Activated naive CD8-positive, alpha-beta T cell treated with anti-CD3 and anti-CD28 coated beads, Interleukin-2, amount 50 U/mL, for 16 hours (primary cell): ENCODE data around the gene RNF130.

Source experiments
- DNase-seq: peaks from one replicate; pipeline ENCODE4 v3.0.0-alpha.2; 2020; ENCODE audit warnings: low read depth, low spot score

Gene RNF130

GRCh38 chr5:179918742-179919486 is 152.6 kb downstream of the RNF130 start:
- no peak for DNase-seq

DNA sequence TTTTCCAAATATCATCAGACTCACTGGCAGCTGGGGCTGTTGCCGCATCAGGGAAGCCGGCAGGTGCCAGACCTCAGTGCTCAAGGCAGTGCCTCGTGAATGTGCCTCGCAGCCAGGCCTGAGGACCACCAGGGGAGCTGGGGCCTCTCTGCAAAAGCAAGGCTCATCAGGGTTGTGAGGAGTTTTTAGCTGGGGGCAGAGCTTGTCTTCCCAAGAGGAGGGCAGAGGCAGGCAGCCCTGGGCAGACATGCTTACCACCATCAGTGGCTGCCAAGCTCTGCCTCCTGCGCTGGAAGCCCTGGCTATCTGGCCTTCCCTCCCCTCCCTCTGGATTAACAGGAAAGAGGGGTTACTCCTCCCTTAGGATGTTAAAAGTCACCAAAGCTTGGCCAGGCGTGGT is 155.0 kb downstream of the RNF130 start:
- no peak for DNase-seq

DNA sequence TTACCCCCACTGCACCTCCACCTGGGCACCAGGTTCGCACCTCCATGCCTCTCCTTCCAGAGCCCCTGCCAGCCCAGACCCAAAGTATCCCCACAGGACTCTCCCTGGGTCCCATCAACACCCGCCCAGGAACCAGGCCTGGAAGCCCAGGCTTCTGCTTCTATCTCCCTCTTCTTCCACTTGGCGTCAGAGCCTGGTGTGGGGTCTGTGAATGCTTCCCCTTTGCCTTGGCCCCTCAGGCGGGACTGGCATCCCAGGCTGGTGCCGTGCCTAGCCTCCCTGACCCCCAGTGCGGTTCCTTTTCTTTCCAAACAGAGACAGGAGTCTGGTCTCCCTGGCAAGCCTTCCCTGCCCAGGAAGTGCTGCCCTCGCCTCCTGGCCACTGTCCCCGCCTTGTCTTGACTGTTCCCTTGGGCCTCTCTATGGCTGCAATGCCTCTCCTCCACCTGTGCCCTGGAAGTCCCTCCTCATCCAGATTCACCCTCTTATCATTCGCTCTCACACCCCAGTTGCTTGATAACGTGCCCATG is 156.1 kb downstream of the RNF130 start:
- DNase-seq, result no peak

DNA sequence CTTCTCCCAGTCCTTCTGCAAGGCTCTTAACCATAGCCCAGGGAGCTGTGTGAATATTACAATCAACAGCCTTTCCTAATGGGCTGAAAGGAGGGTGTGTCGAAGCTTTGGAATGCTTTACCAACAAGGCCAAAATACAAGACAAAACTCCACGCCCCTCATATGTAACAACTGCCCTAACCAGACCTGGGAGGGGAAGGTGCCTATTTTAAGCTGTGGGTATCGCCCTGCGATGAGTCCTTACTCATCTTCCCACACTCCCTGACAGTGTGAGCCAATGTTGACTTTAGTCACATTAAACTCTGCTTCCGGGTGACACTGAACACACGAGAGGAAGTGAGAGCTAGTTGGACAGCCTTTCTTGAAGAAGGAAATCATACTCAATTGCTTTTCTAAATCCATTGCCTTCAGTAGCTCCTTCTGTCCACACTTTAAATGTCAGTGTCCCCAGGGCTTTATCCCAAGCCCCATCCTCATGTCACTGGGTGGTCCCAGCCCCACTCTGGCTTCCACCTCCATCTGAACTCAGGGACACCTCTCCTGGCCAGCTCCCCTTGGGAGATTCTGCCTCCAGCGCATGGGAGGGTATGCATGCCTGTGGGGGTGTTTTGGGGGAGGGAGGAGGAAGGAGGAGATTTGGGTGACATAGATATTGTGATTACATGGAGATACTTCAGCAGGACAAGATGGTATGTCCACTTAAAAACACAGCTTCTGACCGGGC is 157.4 kb downstream of the RNF130 start:
- no peak for DNase-seq

DNA sequence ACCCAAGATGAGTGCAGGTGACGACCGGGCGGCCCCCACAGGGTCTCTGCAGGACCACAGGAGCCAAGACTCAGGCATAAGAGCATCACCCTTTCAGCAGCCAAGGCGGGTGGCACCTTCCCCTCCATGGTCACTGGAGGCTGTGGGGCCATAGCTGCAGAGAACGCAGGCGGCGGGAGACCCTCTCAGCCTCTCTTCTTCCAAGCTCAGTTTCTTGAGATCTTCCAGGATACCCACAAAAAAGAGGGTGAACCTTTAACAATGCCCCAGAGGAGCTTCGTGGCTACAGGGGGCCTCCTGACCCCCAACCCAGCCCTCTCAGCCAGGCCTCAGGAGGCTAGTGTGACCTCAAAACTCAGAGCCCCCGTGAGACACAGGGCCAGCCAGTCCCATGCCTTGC is 158.1 kb downstream of the RNF130 start:
- DNase-seq, result no peak

GRCh38 chr5:179912951-179913350 is 158.6 kb downstream of the RNF130 start:
- no peak for DNase-seq

- DNase-seq, result no peak
Observed at GRCh38 chr5:179912386-179912785, 159.2 kb downstream of the RNF130 start.

DNA sequence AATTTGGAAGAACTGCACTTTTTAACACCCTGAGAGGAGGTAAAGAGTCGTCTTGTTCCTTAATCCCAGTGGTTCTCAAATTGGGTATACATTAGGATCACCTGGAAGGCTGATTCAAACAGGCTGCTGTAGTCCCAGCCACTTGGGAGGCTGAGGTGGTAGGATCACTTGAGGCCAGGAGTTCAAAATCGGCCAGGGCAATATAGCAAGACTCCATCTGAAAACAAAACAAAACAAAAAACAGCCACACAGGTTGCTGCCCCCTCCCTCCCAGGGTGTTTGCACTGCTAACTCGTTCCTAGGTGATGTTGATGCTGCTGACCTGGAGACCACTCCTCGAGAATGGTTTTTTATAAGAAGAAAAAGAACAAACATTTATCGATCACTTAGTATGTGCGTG is 162.3 kb downstream of the RNF130 start:
- DNase-seq, result no peak

DNA sequence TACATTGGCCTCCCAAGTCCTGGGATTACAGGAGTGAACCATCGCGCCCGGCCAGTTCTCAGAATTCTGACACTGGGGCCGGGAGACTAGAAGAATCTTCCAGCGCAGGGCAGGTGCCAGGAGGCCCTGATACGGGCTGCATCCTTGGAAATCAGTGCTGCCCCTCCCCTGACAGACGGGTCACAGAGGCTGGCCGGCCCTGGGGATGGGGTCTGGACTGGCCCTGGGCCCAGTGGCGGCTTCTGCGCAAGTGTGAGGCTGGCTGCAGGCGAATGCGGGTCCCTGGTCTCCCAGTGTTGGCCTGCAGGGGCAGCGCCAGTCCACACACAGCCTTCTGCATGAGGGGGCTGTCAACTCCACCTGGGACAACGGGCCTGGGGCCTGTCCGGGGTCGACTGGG is 163.0 kb downstream of the RNF130 start:
- DNase-seq, result no peak

GRCh38 chr5:179907556-179908324 is 163.8 kb downstream of the RNF130 start, which contains the start of gene TBC1D9B:
Gene TBC1D9B (minus strand): TSS chr5:179907897. CDS start chr5:179907821, 76 bp downstream.
- peak; percentile 23 for DNase-seq

DNA sequence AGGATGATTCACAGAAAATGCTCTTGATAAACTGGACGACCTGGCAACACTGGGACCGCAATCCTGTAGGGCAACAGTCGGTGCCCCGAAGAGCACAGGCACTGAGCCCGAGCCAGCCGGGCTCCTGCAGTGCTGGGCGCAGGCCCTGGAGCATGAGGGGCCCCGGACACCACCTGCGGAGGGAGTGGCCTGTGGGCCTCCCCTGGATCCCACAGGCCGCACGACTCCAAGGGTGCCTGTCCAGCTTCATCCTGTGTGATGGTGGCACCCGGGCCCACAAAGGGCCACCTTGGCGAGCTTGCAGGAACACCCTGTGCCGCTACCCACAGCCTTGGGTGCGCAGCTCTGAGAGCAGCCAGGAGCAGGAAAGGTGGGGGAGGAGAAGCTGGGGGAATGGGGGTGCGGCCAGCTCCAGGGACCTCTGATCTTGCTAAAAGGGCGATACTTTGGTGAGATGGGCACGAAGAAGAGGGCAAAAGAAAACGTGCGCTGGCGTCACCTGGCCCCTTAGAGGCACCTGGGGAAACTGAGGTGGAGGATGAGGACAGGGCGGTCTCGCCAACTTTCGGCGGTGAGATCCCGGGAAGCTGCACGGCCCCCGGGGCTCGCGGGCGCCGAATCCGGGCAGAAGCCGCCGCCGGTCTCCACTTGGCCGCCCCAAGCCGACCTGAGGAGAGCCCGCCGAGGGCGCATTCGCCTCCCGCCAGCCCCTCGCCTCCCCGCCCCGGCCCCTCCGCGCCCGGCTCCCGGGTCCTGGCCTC is 164.6 kb downstream of the RNF130 start:
- no peak for DNase-seq

GRCh38 chr5:179906294-179906794 is 165.2 kb downstream of the RNF130 start:
- no peak for DNase-seq

GRCh38 chr5:179905161-179905560 is 166.4 kb downstream of the RNF130 start:
- DNase-seq, result no peak
